IPS-NIHi7 (cell line): ENCODE results near the gene CEP95.
A peak's percentile ranks its signal among the peaks of the same experiment; 100 is the strongest.
"Not testable (repeated sequence)": the region's sequence is repeated elsewhere in the genome, so short reads cannot be mapped to it uniquely, and the experiment has no call there.

ENCODE experiments used
- DNase-seq: peaks from one replicate; pipeline ENCODE4 v3.0.0; 2012; ENCODE audit warnings: mixed read lengths; ENCODE audit errors: extremely low spot score

Gene CEP95

GRCh38 chr17:64495300-64495699 is 11.5 kb upstream of the CEP95 start:
- DNase-seq, result not testable (repeated sequence)

DNA sequence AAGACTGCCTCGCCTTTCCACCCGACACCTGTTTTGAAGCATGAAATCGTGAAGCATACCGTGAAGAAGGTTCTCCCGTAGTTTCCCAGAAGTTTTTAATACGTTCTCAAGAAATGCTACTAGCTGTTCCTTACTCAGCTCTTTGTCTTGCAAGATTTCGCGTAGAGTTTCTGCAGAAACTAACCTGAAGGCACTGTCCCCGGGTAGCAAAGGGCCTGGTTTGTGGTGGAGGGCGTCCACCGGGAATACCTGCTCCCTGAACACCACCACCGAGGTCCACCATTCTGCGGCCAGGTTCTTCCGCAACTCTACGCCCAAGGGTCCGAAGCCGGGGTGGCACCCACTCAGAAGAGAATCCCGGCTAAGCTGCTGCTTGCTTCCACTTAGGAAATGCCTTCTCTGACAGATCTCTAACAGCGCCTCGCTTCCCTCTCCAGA is 10.4 kb upstream of the CEP95 start:
- DNase-seq, result no peak

DNA sequence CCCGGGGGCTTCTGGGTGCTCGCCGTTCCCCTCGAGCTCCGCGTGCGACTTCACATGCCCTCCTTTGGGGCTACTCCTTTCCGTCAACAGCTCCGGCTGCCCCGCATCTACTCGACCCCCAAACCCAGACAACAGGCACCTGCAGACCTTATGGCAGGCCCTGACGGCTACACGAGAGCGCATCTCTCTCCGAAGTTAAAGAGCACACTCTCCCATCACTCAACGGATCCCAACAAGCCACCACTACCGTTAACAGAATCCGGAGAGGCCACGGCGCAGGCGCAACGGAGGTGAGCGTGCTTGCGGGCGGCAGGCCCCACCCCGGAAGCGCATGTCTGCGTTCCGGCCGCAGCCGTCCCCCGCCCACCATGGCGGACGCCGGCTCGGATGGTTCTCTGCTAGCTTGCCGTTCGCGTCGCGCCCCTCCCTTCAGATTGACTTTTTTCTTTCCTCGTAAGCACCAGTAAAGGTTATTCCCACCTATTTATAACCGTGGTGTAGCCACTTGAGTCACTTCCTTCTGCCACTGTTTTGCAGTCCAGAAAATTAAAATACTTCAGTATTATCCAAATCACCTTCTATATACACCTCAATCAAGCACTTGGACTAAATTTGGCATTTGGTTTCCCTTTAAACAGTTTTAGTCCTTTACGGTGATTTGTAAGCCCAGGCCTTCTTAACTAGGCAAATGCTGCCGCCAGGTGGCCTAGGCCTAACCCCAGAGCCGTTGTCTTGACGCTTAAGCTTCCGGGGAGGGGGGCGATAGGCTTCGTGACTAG is 9.8 kb upstream of the CEP95 start, which contains the start of gene POLG2:
Gene POLG2, minus strand, starts transcription at position 269 of the 779 bp plus-strand sequence. Its CDS starts 86 bp downstream, at position 183.
- DNase-seq, result peak; percentile 91

- no peak for DNase-seq
Observed at GRCh38 chr17:64497565-64498035, 9.2 kb upstream of the CEP95 start.

DNA sequence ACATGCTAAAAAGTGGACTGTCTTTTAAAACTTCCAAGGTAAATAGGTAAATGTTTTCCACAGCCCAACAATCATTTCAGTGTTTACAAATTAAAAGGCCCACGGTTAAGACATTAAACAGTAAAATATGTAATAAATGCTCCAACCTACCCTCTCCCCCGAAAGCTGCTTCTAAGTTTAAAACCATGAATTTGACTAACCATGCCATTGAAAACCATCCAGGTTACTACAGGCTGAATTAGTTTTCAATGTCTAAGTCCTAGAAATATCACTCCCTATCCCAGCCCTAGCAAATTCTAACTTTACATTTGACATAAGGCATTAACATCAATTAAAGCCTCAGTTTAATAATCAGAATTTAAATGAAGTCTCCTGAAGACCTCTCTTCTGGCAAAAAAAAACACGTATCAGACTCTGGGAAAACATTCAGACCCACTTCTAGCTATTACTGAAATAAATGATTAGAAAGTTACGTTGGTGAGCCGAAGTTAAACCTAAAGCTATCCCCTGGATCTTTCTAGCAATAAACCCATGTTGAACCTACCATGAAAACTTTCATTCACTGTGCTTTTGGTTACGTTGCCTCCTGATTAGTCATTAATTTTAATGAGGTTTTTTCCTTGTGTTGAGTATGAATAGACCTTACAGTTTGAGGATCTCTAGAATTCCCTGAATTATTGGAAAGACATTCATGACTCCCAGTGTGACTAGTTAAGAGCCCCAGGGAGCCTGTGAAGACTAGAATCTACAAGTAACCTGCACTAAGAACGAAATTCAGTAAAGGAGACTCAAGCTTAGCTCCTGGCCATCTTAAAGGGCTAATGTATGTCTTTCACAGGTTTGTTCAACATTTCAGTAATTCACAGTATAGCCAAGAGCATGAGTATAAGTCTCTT is 8.2 kb upstream of the CEP95 start:
- DNase-seq, result no peak

DNA sequence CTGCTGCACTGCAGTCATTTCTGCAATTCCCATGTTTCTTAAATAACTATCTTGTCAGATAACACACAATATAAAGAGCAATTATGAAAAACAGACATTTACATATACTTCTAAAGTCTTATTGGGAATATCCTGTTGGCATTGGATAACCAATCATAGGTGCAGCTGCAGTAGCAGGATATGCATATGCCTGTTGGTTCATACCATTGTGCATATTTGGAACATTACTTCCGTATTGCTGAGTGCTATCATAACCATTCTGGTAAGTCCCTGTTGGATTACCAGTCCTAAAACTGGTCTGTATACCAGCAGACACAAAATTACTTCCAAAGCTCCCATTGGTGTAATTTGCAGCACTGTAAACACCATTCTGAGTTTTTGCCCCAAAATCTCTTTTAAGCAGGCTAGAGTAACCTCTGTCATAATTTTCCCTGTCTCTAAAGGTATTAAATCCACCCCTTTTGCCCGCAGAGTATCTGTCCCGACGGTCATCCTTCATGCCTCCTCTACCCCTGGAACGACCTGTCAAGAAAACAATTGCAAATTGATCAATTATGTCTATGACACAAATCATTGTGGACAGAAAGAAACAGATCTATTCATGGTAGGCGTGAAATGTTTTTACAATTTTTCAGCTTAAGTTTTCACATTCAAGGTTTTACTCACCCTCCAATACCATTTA is 6.8 kb upstream of the CEP95 start:
- DNase-seq, result no peak

- DNase-seq, result no peak
Observed at GRCh38 chr17:64500487-64500859, 6.3 kb upstream of the CEP95 start.

DNA sequence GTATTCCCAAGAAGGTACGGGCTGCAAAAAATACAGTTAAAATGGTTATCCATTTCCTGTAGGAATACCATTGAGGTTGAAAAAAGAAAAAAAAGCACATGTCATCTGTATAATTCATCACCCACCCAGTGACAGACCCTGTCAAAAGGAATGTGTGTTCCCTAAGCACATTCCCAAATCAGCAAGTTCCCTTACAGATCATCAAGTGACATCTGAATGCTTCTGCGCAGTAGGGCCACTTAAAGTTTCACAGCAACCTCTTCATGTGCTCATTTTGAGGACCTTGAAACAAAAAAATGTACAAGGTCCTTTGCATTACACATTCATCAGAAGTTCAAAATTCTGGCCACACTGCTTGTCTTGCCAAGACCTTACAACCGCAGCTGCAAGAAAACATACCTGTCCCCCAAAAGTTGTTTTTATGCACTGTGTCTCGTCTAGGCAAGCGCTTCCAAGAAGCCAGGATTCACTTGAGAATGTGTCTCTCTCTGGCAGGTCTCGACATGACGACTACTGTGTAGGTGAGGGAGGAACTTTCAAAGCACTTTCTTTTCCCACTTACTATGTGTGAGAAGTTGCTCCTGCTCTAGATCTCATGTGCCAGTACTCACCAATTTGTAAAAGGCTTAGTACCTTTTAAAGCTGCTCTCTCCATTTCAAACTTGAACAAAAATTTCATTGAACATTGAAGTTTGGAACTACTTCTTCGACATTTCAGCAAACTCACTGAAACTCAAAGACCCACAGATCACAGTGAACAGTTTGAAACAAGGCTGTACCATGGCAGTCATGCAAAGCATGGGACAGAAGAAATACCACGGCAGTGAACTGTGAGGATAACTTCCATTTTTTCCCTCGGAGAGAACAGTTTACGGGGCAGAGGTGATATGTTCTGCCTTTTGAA is 5.7 kb upstream of the CEP95 start:
- DNase-seq, result no peak

DNA sequence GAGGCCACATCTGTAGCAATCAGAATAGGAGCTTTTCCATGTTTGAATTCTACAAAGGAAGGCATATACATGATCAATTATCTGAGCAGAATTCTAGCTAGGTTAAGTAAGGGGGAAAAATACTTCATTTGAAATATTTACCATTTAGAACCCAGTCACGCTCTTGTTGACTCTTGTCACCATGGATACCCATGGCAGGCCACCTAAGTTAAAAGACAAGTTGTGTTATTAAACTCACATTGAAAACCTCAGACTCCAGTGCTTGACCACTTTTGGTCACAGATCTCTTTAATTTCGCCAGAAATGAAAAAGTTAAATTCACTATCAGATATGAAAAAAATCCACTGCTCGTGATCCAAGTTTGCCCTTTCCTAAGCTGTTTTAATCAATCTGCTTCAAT is 4.8 kb upstream of the CEP95 start:
- DNase-seq, result no peak

GRCh38 chr17:64502809-64503208 is 4.0 kb upstream of the CEP95 start:
- DNase-seq, result no peak

GRCh38 chr17:64503341-64503740 is 3.4 kb upstream of the CEP95 start:
- no peak for DNase-seq

GRCh38 chr17:64503821-64504768 is 2.7 kb upstream of the CEP95 start:
- no peak for DNase-seq

- no peak for DNase-seq
Observed at GRCh38 chr17:64504769-64505339, 1.9 kb upstream of the CEP95 start.

GRCh38 chr17:64505340-64506200 is 1.2 kb upstream of the CEP95 start:
- peak; percentile 63 for DNase-seq

DNA sequence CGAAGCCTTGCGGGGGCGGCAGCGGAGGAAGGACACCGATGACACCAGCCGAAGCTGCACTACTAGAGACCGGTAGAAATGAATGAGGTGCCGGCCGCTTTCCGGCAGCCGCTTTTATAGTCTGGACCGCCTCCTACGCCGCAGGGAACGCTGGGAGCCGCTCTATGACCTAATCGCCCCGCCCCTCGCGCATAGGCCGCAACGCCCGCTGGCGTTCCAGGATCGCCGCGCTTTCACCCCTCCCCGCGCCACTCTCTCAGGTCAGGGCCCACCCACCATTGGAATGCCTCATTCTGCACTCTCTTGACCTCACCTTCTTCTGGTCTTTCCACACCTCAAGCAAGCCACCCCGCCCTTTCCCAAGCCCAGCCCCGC is 589 bp upstream of the CEP95 start, which contains the start of gene DDX5:
Gene DDX5, minus strand, starts transcription at position 89 of the 375 bp plus-strand sequence. CDS start 170 bp downstream, outside the sequence.
- DNase-seq, result peak; percentile 93

- DNase-seq, result peak; percentile 41
Observed at GRCh38 chr17:64507413-64507782, 621 bp downstream of the CEP95 start.

- DNase-seq, result no peak
Observed at GRCh38 chr17:64508683-64509082, 1.9 kb downstream of the CEP95 start.

GRCh38 chr17:64509179-64509578 is 2.4 kb downstream of the CEP95 start:
- DNase-seq, result no peak
